ENCODE results near the gene MMP2.

The MMP2 gene

DNA sequence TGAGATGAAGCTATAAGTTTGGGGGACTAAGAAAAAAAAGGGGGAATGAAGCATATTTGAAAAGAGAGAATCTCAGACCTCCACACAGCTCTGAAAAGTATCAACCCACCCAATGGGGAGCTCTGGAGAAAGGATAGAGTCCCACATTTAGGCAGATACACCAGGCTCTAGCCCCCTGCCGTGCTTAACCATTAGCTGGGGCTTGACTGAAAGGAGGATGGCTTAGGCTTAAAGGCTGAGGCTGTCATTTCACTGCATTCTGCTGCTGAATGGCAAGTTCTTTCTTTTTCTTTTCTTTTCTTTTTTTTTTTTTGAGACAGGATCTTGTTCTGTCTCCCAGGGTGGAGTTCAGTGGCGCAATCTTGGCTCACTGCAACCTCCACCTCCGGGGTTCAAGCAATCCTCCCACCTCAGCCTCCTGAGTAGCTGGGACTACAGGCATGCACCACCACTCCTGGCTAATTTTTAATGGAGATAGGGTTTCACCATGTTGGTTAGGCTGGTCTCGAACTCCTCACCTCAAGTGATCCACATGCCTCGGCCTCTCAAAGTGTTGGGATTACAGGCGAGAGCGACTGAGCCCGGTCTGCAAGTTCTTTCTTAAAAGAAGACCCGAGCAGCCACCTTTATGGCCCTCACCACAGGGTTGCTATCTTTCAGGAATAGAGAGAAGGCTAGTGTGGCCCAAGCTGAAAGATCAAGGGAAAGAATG lies 9.0 kb upstream of the MMP2 start:
- DNase-seq, result no peak

DNA sequence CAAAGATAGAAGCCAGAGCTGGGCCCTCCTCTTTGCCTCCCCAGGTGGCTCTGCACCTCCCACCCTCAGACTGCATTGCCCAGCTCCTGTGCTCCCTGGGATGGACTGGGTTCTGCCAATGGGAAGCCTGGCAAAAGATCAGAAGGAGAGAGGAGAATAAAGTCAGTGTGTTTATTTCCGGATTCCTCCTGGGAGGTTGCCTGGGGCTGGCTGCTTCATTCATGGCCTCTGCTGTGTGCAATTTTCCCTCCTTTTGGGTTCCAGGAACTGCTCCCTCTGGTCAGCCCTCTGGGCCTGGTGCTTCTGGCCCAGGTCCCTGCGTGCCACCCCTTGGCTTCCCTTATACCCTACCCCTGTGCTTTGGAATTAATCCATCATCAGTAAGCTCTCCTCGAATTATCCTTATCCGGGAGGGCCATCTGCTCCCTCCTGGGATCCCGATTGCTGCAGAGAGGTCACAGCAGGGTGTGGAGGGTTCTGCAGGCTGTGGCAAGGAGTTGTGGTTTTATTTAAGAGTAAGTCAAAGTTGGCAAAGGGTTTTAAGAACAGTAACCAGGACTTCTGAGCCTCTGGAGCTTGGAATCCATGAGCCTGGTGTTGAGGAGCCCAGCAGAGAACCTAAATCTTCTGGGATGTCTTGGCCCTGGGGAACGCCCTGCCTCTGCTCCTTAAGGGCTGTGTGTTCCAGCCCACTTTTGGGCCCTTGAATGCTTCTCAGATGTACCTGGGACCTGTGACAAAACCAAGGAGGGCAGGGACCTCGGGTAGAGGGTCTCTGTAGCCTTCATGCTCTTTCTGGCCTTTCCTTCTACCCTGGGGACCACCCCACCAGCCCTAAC lies 8.2 kb upstream of the MMP2 start:
- DNase-seq, result no peak

DNA sequence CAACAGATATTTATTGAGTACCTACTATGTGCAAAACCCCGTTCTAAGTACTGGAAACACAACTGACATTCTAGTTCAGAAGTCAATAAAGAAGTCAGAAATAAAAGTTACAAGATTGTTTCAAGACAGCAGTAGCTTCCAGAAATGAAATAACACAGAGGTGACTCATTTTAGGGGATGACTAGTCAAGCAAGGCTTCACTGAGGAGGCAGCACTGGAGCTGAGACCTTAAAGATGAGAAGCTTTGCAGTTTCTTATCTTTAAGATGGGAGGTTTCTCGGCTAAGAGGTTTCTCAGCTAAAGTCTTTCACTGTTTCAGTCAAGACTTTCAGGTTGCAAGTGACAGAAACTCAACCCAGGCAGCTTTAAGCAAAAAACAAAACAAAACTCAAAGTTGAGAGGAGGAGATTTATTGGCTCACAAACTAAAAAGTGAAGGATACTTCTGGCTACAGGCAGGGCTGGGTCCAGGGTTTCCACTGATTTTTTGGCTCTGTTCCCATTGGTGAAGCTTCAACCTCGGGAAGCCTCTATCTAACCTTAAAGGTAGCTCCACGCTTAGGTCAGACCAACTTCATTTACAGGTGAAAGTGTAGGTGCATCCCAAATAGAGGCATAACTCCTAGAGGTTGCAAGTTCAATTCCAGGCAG lies 7.4 kb upstream of the MMP2 start:
- no peak for DNase-seq

DNA sequence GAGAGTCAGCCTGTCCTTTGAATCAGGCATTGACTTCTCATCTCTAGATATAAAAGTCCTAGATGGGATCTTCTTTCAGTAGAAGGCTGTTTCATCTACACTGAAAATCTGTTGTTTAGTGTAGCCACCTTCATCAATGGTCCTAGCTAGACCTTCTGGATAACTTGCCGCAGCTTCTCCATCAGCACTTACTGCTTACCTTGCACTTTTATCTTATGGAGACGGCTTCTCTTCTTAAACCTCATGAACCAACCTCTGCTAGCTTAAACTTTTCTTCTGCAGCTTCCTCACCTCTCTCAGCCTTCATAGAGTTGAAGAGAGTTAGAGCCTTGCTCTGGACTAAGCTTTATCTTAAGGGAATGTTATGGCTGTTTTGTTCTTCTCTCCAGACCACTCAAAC lies 5.4 kb upstream of the MMP2 start:
- DNase-seq, result no peak

DNA sequence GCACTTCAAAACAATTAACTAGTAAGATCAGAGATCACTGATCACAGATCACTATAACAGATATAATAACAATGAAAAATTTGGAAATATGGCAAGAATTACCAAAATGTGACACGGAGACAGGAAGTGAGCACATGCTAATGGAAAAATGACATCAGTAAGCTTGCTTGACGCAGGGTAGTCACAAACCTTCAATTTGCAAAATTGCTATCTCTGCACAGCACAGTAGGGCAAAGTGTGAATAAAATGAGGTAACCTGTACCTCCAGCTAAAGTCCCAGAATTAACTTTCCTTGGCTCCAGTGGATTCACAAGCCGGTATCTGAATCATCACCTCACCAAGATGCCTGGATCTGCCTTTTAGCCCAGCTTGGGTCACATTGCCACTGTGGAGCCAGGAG lies 4.2 kb upstream of the MMP2 start:
- DNase-seq, result no peak

DNA sequence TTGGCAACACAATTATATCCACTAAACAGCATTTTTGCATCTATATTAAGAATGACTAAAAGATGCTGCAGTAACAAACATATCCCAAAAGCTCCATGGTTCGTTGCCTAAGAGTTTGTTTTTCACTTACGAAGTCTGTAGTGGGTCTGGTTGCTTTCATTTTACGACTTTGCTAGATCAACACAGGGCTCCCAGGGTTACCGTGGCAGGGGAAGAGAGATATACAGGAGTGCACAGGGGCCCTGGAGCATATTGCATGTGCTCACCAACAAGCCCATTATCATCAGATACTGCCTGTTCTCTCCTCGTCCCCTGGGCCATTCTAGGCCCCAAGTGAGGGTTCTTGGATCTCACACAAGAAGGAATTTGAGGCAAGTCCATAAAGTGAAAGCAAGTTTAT lies 3.1 kb upstream of the MMP2 start:
- DNase-seq, result no peak

DNA sequence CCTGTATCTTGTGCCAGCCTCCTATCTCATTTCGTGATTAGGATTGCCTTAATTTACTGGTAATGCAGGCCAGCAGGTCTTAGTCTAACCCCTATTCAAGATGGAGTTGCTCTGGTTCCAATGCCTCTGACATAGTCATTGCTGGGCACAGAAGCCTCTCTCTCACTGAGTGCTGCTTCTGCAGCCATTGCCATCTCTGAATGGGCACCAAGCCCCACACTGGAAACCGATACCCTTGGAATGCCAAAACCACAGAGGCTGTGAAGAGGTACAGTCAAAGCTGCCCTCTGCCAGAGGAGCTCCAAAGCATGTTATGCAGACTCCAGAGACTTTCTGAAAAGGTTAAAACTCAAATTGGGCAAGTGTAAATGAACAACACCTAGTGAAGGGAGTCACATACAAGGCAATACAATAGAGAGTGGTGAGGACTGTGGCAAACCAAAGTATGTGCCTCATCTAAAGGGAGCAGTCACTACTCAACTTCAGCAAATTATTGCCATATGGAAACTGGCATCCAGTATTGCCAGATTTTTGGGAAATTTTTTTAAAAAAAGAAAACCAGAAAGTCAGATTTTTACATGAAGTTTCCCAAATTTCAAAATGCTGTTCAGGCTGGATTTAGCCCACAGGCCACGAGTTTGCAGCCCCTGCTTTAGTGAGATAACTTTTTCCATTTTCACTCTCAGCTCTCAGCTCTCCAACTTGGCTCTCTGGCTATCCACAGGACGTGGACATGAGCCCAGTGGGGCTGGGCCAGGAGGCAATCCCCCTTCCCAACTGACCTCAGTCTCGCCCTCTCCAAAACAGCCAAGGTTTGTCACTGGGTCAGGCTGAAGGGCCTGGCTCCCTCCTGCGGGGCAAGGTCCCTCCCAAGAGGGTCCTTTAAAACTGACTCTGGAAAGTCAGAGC lies 2.1 kb upstream of the MMP2 start:
- DNase-seq, result no peak

DNA sequence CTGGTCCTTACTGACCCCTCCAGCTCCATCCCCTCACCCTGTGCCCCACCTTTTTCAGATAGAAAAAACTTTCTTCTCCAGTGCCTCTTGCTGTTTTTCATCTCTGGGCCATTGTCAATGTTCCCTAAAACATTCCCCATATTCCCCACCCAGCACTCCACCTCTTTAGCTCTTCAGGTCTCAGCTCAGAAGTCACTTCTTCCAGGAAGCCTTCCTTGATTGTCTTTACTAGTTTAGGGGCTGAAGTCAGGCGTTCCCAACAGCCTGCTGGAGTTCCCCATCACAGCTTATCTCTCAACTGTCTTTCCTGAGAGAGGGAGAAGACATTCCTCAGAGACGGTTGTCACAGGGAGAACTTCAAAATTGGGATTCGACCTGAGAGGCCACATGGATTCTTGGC lies 1.3 kb upstream of the MMP2 start:
- DNase-seq, result no peak

DNA sequence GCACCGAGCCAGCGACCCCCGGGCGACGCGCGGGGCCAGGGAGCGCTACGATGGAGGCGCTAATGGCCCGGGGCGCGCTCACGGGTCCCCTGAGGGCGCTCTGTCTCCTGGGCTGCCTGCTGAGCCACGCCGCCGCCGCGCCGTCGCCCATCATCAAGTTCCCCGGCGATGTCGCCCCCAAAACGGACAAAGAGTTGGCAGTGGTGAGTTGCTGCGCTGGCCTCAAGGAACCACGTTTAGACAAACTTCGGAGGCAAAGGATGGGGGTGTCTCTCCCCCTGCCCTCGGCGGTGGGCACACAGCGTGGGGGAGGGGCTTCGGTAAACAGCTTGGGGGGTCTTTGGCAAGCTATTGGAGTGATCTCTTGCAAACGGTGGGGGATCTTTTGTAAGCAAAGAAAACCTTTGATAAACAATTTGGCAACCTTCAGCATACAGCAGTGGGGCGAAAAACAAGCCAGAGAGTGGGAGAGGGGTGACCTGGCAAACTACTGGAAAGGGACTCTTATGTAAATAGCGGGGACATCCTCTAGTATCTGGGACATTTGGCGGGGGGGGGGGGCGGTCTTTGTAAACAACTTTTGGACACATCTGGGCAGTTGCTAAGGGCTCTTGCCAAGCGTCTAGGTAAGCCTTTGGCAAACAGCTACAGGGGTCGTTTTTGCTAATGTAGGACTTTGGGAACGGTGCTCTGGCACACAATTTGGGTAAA lies 587 bp downstream of the MMP2 start:
- DNase-seq, result no peak

DNA sequence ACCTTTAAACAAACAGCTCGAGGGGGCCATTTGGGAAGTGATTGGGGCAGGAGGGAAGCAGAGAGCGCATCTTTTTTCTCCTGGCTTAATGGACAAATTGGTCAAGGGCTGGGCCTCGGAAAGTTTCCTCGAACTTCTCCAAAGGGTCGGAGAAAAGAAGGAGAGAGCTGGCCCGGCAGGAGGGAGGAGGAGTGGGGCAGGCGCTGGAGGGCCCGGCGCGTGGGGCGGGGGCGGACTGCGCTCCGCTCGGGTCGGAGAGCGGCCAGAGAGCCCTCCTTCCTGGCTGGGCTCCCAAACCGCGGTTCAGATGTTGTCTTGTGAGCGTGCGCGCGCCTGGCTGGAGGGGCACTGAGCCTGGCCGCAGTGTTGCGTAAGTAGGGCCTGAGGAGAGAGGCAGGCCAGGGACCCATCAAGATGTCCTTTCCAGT lies 1.2 kb downstream of the MMP2 start:
- DNase-seq, result no peak

DNA sequence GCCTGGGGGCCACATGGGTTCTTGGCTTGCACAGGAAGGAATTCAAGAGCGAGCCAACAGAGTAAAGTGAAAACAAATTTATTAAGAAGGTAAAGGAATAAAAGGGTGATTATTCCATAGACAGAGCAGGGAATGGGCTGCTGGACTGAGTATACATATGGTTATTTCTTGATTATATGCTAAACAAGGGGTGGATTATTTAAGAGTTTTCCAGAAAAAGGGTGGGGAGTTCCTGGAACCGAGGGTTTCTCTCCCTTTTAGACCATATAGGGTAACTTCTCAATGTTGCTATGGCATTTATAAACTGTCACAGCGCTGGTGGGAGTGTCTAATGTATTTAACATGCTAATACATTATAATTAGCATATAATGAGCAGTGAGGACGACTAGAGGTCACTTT lies 2.0 kb downstream of the MMP2 start:
- no peak for DNase-seq

DNA sequence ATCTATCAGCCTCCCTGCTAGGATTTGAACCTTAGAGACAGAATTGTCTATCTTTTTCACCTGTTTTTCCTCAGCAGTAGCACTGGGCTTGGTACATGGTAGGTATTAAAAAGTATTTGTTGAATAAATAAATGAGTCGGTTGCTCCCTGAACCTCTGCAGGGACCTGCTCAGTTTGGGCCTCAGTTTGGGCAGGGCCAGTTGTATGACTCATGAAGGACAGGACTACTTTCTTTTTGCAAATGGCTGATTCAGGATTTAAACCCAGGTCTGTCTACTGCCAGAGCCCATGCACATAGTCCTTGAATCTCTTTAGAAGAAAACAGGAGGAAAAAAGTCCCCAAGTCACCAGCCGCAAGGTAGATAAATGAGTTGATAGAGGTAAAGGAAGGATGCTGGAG lies 3.1 kb downstream of the MMP2 start:
- DNase-seq, result no peak

DNA sequence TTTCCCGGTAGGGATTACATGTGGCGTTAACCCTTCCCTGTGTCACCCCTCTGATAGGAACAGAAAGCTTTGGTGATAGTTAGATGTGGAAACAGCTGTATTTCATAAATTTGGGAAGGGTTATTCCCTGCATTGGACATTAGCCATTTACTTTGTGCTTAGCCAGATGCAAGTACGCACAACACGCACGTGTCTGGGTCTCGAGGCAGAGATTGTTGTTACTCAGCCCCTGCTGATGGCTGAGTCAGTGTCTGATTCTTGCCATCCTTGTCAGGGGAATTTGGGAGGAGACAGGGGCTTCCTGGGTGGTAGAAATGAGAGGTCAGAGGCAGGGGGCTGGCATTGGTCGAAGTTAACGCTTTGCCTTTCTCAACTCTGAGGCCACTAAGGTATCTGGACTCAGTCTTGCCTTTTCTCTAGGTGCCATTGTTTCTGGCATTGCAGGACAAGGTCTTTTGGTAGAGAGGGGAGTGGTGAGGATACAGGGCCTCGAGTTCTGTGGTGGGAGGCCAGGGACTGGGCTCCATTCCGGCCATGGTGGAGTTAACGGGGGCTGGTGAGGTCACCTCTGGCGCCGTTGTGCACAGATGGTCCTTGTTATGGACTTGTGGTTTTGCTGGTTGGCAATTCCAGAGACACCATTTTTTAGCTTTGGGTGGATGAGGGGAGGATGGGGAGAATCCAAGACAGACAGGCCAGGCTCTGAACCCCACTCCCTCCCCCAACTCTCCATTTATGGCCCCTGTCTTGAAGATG lies 8.2 kb downstream of the MMP2 start:
- DNase-seq, result no peak

DNA sequence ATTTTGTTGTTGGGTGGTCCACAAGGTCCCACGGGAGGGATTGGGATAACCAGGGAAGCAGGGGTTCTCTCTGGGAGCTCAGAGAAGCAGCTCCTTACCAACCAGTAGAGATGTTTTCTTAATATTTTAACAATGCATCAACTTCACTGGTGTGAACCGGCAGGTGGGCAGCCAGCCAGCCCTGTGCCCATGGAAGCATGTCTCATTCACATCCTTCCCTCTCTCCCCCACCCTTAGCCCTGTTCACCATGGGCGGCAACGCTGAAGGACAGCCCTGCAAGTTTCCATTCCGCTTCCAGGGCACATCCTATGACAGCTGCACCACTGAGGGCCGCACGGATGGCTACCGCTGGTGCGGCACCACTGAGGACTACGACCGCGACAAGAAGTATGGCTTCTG lies 9.3 kb downstream of the MMP2 start:
- DNase-seq, result no peak

DNA sequence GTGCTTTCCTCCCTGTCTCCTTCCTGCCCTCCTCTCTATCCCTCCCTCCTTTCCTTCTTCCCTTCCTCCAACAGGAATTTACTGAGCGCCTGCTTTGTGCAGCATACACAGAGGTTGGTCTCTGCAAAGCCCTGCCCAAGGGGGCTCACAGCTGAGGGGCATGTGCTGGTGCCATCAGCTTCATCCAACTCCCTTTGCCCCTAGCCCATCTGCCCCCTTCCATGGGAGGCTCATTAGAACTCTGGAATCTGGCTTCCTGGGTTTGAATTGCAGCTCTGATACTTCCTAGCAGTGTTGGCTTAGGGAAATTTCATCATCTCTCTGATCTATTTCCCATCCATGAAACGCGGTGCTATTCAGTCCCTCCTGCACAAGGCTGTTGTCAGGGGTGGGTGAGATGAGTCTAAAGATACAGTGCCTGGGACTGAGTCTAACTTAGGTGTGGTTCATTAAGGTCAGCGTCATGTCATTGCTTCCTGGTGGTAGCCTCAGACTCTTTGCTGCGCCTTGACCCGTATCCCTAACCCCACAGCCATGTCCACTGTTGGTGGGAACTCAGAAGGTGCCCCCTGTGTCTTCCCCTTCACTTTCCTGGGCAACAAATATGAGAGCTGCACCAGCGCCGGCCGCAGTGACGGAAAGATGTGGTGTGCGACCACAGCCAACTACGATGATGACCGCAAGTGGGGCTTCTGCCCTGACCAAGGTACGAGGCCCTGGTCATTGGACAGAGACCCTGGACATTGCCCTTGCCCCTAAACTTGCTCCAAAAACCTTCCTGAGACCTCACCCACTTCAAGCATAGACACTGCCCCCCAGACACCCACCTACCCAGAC lies 10.3 kb downstream of the MMP2 start:
- DNase-seq, result no peak

DNA sequence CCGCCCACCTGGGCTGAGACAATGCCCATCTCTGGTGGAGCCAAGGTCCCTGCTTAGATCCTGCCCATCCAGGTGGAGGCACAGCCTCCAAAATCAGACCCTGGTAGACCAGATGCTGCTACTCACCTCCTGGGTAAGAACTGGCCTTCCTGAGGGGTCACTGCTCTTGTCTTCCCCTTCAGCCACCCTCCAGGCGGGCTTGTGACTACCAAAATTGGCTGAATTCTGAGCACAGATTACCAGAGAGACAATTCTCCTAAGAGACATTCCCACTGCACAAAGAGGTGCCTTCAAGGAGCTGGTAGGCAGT lies 10.9 kb downstream of the MMP2 start:
- no peak for DNase-seq

DNA sequence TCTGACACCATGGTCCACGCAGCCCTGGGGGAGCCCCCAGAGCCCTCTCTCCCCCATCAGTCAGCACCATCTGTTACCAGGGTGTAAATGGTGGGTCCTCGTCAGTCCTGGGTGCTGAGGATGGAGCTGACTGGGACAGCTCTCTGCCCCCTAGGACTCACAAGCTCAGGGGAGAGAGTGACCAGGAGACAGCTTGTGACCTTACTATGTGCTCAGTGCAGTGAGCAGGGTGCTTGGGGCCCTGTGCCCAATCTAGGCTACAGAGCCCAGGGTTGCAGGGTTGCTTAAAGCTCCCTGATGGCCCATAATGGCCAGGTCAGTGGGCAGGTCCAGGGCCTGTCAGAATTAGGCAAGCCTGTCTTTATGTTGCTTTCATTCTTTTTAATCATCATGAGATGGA lies 11.3 kb downstream of the MMP2 start:
- DNase-seq, result no peak

DNA sequence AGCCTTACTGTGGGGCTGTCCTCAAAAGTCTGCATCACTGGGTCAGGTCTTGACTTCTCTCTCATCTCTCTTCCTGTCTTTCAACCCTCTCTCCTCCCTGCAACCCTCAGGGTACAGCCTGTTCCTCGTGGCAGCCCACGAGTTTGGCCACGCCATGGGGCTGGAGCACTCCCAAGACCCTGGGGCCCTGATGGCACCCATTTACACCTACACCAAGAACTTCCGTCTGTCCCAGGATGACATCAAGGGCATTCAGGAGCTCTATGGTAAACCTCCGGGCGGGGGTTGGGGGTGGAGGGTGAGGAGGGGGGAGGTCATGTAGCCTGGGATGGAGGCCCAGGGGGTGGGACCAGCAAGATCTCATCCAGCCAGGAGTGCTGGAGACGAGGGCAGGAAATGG lies 12.7 kb downstream of the MMP2 start:
- DNase-seq, result no peak

DNA sequence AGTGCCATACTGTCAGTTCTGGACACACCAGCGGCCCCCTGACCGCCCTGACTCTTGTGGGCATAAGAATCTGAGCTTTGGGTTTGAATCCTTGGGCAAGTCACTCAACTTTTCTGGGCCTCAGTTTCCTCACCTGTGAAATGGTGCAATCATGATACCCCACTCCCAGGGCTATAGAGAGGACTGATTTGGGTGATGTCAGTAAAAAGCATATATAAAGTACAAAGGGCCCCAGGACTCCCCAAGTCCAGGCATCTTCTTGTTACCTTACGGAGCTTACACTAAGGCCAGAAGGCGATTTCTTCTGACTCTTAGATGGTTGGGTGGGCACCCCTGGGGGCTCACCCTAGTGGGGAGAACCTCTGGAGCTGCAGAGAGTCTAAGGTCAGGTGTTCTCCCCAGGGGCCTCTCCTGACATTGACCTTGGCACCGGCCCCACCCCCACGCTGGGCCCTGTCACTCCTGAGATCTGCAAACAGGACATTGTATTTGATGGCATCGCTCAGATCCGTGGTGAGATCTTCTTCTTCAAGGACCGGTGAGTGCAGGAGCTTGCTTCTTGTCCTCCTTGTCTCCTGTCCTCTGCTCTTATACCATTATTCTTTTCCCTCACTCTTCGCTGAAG lies 13.9 kb downstream of the MMP2 start:
- no peak for DNase-seq

DNA sequence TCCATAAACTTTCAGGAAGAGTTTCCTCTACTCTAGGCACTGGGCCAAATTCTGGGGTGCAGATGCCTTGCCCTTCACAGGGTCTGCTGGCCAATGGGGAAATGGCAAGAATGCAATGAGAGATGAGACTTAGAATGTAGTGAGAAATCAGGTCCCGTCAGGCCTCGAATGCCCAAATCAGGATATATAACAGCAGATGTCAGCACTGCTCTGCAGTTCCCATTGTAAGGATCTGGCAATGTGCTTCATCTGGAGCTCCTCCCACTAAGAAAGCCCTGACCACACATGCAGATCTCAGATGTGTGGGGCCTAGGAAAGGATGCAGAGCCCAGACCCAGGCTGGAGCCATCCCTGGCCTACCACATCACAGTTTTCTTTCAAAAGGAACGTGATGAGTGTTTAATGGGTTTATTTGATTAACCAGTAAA lies 16.0 kb downstream of the MMP2 start:
- no peak for DNase-seq
